ENCODE results near the gene BCORL1. TPM values are rescaled to one million over a fixed set of nuclear protein-coding genes. Genes with fewer than 3 reads are reported as not detected.

The BCORL1 gene, protein sequence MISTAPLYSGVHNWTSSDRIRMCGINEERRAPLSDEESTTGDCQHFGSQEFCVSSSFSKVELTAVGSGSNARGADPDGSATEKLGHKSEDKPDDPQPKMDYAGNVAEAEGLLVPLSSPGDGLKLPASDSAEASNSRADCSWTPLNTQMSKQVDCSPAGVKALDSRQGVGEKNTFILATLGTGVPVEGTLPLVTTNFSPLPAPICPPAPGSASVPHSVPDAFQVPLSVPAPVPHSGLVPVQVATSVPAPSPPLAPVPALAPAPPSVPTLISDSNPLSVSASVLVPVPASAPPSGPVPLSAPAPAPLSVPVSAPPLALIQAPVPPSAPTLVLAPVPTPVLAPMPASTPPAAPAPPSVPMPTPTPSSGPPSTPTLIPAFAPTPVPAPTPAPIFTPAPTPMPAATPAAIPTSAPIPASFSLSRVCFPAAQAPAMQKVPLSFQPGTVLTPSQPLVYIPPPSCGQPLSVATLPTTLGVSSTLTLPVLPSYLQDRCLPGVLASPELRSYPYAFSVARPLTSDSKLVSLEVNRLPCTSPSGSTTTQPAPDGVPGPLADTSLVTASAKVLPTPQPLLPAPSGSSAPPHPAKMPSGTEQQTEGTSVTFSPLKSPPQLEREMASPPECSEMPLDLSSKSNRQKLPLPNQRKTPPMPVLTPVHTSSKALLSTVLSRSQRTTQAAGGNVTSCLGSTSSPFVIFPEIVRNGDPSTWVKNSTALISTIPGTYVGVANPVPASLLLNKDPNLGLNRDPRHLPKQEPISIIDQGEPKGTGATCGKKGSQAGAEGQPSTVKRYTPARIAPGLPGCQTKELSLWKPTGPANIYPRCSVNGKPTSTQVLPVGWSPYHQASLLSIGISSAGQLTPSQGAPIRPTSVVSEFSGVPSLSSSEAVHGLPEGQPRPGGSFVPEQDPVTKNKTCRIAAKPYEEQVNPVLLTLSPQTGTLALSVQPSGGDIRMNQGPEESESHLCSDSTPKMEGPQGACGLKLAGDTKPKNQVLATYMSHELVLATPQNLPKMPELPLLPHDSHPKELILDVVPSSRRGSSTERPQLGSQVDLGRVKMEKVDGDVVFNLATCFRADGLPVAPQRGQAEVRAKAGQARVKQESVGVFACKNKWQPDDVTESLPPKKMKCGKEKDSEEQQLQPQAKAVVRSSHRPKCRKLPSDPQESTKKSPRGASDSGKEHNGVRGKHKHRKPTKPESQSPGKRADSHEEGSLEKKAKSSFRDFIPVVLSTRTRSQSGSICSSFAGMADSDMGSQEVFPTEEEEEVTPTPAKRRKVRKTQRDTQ (N-terminal part only)
- total RNA-seq (2014; rRNA removed; shearing (Covaris generic)) = 0.19 and 0.47 TPM in 2 replicates

DNA sequence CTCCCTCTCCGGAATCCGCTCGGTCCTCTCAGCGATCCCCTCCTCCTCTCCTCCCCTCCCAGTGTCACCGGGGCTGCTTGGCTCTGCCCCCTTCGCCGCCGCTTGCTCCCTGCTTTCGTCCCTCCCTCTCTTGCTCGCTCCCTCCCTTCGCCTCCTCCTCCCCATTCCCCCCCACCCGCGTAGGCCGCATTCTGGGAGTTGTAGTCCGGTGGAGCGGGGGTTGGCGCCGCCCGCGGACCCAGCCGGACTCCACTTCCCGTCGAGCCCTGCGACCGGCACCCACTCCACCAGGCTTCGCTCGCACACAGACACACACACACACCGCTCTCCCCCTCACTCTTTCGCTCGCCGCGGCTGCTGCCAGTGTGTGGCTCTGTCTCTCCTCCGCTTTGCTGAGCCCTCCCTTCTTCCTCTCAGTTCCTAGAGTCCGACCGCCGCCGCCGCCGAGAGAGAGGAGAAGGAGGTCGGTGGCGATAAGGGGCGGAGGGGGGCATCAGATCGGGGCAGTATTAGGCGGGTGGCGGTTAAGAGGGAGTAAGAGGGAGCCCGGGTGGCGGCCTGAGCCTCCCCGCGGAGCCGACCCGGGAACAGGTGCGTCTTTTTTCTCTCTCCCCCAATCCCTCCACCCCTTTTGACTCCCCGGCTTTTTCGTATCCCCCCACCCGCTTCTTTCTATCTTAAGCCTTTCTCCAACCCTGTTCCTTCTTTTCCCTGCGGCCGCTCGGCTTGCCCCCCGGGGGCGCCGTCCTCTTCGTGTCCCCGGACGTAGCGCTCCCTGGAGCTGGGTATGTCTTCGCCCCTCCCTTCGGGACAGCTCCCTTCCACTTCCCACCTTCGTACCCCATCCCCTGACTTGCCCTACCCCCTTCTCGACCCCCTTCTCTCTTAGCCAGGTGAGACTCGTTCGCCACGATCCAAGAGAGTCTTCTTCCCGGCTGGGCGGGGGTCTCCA lies at the start of gene BCORL1:
Gene BCORL1, plus strand, starts transcription at position 336 of the 952 bp plus-strand sequence. CDS start 22,597 bp downstream, outside the sequence.
- Histone ChIP-seq H3K27ac (no peak within 1 kb of the TSS), H3K4me1 (replicated peaks) (peaks cover 14% of the 10 kb centered on the region), H3K36me3 (no peaks in the 10 kb centered on the region), H3K4me3 (no peak within 1 kb of the TSS), H3K27me3 (replicated peaks) (0 out of 2 replicates have a peak, but pooled peaks cover 4% of the 10 kb centered on the region), H3K9me3 (replicated peaks) (no peaks in the 10 kb centered on the region)
- peak; percentile 79 to 91 for DNase-seq (ENCODE audit: low read depth in 1 of 2, low spot score in 2 of 2)

DNA sequence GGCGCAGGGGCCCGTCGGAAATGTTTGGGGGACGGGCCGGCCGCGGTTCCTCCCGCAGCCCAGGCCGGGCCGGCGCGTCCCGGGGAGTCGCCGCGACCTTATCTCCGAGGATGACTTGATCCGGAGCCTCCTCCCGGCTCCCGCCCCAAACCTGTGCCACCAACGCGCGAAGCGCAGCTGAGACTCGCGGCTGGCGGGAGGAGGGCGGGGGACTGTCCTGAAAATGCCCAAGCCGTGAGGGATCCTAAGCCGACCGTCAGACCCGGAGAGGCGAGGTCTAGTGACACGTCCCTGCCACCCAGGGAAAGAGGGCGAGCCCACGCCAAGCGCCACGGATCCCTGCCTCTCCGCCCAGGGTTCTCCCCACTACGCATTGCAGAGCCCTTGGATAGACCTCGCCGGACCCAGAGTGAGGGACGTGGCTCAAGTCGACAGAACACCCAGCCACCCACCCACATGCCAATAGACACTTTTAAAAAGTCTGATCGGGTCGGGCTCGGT lies 49.6 kb upstream of the BCORL1 start:
- peaks cover under 1% of the 10 kb centered on the region; the same call in 1 of the 2 replicates for H3K36me3 ChIP-seq
- H3K27ac ChIP-seq = no peak overlapping the region
- H3K4me1 ChIP-seq (replicated peaks) = peaks cover 7% of the 10 kb centered on the region
- no peaks in the 10 kb centered on the region for H3K9me3 ChIP-seq (replicated peaks)
- H3K4me3 ChIP-seq = peak overlapping the region; percentile 60
- peak; percentile 43 to 44 for DNase-seq (ENCODE audit: low read depth in 1 of 2, low spot score in 2 of 2)
- H3K27me3 ChIP-seq (replicated peaks) = no peaks in the 10 kb centered on the region

DNA sequence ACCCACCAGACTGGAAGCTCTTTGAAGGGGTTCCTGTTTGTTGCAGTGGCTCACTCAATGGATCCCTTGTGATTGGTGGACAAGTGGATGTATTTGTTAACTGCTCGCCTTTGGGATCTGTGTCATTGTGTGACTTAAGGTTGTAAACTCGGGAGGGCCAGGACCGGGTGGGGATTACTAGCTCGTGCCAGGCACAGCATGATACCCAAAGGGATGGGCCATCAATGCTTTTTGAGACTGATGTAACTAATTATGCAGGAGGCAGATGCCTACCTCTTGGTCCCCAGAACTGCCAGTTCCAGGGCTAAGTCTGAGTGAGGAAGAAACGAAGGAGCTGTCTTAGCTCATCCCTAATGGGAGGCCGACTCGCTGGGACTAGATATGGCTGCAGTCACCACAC lies 48.7 kb upstream of the BCORL1 start:
- H3K27me3 ChIP-seq (replicated peaks) = no peaks in the 10 kb centered on the region
- H3K9me3 ChIP-seq (replicated peaks) = no peaks in the 10 kb centered on the region
- H3K4me1 ChIP-seq (replicated peaks) = peaks cover 7% of the 10 kb centered on the region
- no peak overlapping the region for H3K27ac ChIP-seq
- no peaks in the 10 kb centered on the region for H3K36me3 ChIP-seq
- H3K4me3 ChIP-seq = no peak overlapping the region
- no peak for DNase-seq (ENCODE audit: low read depth in 1 of 2, low spot score in 2 of 2)

DNA sequence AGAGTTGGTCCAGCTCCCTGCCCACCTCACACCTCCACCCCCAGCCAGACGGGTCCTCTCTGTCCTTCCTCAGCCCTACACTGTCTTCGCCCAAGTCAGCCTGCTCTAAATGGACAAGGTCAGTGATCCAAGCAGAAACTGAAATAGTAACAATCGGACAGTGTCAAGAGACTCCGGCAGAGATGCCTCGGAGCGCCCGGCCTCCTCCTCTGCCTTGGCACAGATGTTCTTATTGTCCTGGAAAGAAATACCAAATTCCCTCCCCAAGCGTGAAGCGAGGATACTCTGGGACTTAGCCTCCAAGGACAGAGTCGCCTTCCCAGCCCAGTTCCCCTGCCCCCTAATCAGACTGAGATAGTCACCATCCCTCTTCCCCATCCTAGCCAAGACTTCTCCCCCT lies 48.0 kb upstream of the BCORL1 start:
- H3K4me1 ChIP-seq (replicated peaks) = peaks cover 7% of the 10 kb centered on the region
- no peak for DNase-seq (ENCODE audit: low read depth in 1 of 2, low spot score in 2 of 2)

DNA sequence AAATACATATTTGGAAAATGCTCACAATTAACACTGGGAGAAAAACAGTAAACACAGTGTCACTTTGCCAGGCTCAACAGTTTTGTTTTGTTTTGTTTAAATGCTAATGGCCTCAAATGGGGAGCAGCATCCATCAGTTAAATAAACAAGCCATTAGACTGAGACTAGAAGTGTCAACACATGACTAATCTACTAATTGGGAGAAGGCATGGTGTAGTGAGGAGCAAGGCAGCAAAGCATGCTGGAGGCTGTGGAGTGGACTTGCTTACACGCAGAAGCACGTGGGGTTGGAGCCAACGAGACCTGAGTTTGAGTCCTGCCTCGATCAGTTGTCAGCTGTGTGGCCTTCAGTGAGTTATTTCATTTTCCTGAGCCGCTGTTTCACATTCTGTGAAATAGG lies 47.5 kb upstream of the BCORL1 start:
- H3K4me3 ChIP-seq = no peak overlapping the region
- no peaks in the 10 kb centered on the region for H3K27me3 ChIP-seq (replicated peaks)
- no peak overlapping the region for H3K27ac ChIP-seq
- DNase-seq (ENCODE audit: low read depth in 1 of 2, low spot score in 2 of 2) = no peak
- H3K4me1 ChIP-seq (replicated peaks) = peaks cover 7% of the 10 kb centered on the region
- H3K9me3 ChIP-seq (replicated peaks) = no peaks in the 10 kb centered on the region
- no peaks in the 10 kb centered on the region for H3K36me3 ChIP-seq

More for the DNA sequence above, 48.0 kb upstream of the BCORL1 start:
- H3K9me3 ChIP-seq (replicated peaks) = no peaks in the 10 kb centered on the region
- H3K27me3 ChIP-seq (replicated peaks) = no peaks in the 10 kb centered on the region
- H3K36me3 ChIP-seq = no peaks in the 10 kb centered on the region
- no peak overlapping the region for H3K4me3 ChIP-seq
- H3K27ac ChIP-seq = no peak overlapping the region

DNA sequence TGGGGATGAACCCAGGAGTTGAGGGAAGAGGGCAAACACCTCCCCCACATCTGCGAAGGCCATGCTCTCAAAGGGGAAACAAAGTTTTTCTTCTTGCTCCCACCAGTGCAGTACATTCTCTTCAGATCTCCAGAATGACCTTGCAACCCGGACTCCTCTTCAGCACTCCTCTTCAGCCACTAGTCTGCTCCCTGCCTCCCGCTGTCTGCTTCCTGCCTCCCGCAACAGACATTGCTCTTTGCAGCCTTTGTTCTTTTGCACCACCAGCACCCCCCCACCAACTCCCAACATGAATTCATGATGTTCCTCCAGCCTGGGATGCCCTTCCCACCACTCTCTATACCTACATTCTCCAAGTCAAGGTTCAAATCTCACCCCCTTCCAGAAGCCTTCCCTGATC lies 44.4 kb upstream of the BCORL1 start:
- H3K9me3 ChIP-seq (replicated peaks) = no peaks in the 10 kb centered on the region
- H3K4me1 ChIP-seq (replicated peaks) = peaks cover 1% of the 10 kb centered on the region
- no peaks in the 10 kb centered on the region for H3K27me3 ChIP-seq (replicated peaks)
- DNase-seq (ENCODE audit: low read depth in 1 of 2, low spot score in 2 of 2) = no peak
- no peaks in the 10 kb centered on the region for H3K36me3 ChIP-seq
- no peak overlapping the region for H3K4me3 ChIP-seq
- H3K27ac ChIP-seq = no peak overlapping the region

DNA sequence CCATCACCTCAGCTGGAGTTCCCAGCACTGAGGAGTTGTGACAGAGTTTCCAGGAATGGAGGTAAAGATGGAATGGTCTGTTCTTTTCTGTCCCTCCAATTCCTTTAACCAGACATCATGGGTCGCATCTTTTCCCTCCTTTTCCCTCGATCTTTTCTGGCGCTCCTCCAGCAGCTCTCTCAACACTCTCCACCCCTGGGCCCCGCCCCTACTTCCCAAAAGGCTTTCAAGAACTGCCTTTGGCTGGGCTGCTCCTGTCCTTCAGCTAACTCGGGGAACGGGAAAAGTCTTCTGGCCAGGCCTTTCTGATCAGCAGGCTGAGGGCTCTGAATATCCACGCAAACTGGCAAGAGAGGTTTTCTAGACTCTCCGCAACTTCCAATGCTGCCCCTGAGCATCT lies 42.4 kb upstream of the BCORL1 start:
- H3K27ac ChIP-seq = no peak overlapping the region
- no peak for DNase-seq (ENCODE audit: low read depth in 1 of 2, low spot score in 2 of 2)
- no peaks in the 10 kb centered on the region for H3K27me3 ChIP-seq (replicated peaks)
- no peaks in the 10 kb centered on the region for H3K4me1 ChIP-seq (replicated peaks)
- H3K9me3 ChIP-seq (replicated peaks) = no peaks in the 10 kb centered on the region
- H3K4me3 ChIP-seq = no peak overlapping the region
- H3K36me3 ChIP-seq = no peaks in the 10 kb centered on the region

DNA sequence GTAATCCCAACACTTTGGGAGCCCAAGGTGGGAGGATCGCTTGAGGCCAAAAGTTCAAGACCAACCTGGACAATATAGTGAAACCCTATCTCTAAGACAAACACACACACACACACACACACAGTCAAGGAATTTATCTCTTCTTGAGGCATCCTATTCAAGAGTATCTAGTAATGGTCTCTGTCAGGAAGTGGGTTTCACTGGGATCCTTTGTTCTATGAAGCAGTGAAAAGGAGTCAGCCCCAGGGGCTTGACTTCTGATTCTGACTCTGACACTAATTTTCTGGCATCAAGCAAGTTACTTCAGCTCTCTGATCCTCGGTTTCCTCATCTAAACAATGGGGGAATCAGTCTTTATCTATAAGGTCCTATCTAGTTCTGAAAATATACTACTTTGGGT lies 41.7 kb upstream of the BCORL1 start:
- Histone ChIP-seq H3K4me1 (replicated peaks) (no peaks in the 10 kb centered on the region), H3K27me3 (replicated peaks) (no peaks in the 10 kb centered on the region), H3K36me3 (no peaks in the 10 kb centered on the region), H3K27ac (no peak overlapping the region), H3K9me3 (replicated peaks) (no peaks in the 10 kb centered on the region), H3K4me3 (no peak overlapping the region)
- DNase-seq (ENCODE audit: low read depth in 1 of 2, low spot score in 2 of 2) = no peak

DNA sequence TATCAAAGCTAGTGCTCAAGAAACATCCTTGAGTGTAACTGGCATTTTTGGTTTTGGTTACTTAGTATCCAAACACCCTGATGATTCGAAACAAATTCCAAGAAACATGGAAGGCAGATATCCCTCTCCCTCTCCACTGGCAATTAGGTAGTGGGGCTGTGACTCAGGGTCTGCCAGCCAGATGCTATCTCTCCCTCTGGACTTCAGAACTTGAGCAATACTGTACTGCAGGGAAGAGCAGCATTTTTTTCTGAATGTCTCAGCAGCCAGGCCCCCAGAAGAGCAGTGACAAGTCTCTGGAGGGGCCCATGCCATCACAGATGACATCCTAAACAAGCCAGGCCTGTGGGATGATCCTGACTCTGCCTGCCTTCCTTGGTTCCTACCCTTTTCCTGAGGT lies 37.3 kb upstream of the BCORL1 start:
- no peak for DNase-seq (ENCODE audit: low read depth in 1 of 2, low spot score in 2 of 2)
- no peaks in the 10 kb centered on the region for H3K27me3 ChIP-seq (replicated peaks)

DNA sequence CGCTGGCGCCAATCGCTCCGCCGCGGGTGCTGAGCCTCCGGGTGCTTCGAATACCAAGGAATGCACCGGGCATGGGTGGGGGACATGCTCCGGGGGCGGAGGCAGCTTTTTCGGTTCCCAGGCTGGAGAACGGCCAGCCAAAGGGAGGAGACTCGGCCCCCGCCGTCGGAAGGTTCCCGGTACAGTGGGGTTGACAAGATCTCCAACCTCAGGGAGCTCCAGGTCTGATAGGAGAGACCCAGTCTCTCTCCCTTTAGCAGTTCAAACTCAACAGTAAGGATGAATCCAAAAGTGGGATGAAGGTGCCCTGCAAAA lies 29.1 kb upstream of the BCORL1 start:
- Histone ChIP-seq H3K9me3 (replicated peaks) (no peaks in the 10 kb centered on the region), H3K4me1 (replicated peaks) (peaks cover 6% of the 10 kb centered on the region), H3K27me3 (replicated peaks) (no peaks in the 10 kb centered on the region), H3K4me3 (no peak overlapping the region), H3K27ac (no peak overlapping the region), H3K36me3 (no peaks in the 10 kb centered on the region)
- DNase-seq (ENCODE audit: low read depth in 1 of 2, low spot score in 2 of 2) = no peak

More for the DNA sequence above, 37.3 kb upstream of the BCORL1 start:
- Histone ChIP-seq H3K9me3 (replicated peaks) (no peaks in the 10 kb centered on the region), H3K4me1 (replicated peaks) (no peaks in the 10 kb centered on the region), H3K36me3 (no peaks in the 10 kb centered on the region), H3K27ac (no peak overlapping the region), H3K4me3 (no peak overlapping the region)

DNA sequence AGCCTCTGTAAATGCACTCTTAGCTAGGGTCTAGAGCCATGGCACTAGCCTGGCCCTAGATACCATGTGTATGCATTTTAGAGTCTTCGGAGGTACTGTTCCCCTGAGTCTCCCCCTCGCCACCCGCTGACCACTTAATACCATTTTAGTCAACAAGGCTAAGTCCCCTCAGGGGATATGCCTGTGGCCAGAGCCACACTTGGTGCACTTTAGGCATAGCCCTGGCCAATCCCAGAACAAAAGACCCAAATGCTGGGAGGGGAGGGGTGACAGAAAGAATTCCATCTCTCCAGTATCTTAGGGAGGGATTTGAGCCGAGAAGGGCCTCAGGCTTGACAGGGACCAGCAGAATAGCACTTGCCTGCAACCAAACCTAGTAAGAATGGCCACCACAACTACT lies 28.6 kb upstream of the BCORL1 start:
- no peaks in the 10 kb centered on the region for H3K9me3 ChIP-seq (replicated peaks)
- DNase-seq (ENCODE audit: low read depth in 1 of 2, low spot score in 2 of 2) = no peak
- no peaks in the 10 kb centered on the region for H3K36me3 ChIP-seq
- H3K4me3 ChIP-seq = no peak overlapping the region
- peaks cover 6% of the 10 kb centered on the region for H3K4me1 ChIP-seq (replicated peaks)
- no peak overlapping the region for H3K27ac ChIP-seq
- H3K27me3 ChIP-seq (replicated peaks) = no peaks in the 10 kb centered on the region

DNA sequence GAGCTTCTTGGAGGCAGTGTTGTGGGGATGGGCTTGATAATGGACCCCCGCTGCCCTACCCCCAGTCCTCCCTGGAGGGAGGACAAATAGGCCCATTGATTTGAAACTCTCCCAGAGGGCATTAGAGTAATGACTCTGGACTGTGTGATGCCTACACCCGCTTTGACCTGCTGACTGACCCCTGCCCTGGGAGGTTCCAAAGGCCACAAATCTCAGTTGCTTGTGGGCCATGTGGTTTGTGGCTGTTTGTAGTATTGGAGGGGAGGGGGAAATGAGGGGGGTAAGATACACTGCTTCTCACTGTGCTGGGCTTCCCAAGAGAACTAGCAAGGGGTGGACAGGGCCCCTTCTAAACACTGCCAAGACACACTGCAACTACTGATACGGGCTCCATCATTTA lies 27.6 kb upstream of the BCORL1 start:
- H3K9me3 ChIP-seq (replicated peaks) = no peaks in the 10 kb centered on the region
- H3K4me3 ChIP-seq = no peak overlapping the region
- H3K36me3 ChIP-seq = no peaks in the 10 kb centered on the region
- DNase-seq (ENCODE audit: low read depth in 1 of 2, low spot score in 2 of 2) = no peak
- peaks cover 6% of the 10 kb centered on the region for H3K4me1 ChIP-seq (replicated peaks)
- no peak overlapping the region for H3K27ac ChIP-seq
- no peaks in the 10 kb centered on the region for H3K27me3 ChIP-seq (replicated peaks)
